ENCODE measurements around the gene SHE. TPM values are rescaled to one million over a fixed set of nuclear protein-coding genes. Genes with fewer than 3 reads are reported as not detected.
A peak's percentile ranks its signal among the peaks of the same experiment; 100 is the strongest.

The SHE gene
- total RNA-seq, 4 donors from 2014 or later: 15.6 to 77.9 (median 25.4) TPM

GRCh38 chr1:154441241-154441888 is 60.8 kb downstream of the SHE start:
- no peak for ATAC-seq (ENCODE audit: low FRiP score)
- DNase-seq (ENCODE audit: low spot score): no peak
- no peak for TF ChIP-seq CTCF (IDR thresholded peaks at IDR 0.05)

- no peak for ATAC-seq (ENCODE audit: low FRiP score)
- no peak for DNase-seq (ENCODE audit: low spot score)
- no peak for TF ChIP-seq CTCF (IDR thresholded peaks at IDR 0.05)
Observed at GRCh38 chr1:154440036-154440804, 62.0 kb downstream of the SHE start.

- TF ChIP-seq CTCF (IDR thresholded peaks at IDR 0.05): no peak
- ATAC-seq (ENCODE audit: low FRiP score) (no peak), DNase-seq (ENCODE audit: low spot score) (no peak)
Observed at GRCh38 chr1:154436433-154436832, 65.8 kb downstream of the SHE start.

- no peak for TF ChIP-seq CTCF (IDR thresholded peaks at IDR 0.05)
- no peak for DNase-seq (ENCODE audit: low spot score)
- no peak for ATAC-seq (ENCODE audit: low FRiP score)
Observed at GRCh38 chr1:154435599-154436200, 66.5 kb downstream of the SHE start.

GRCh38 chr1:154434346-154435085 is 67.7 kb downstream of the SHE start:
- TF ChIP-seq CTCF (IDR thresholded peaks at IDR 0.05): no peak
- ATAC-seq (ENCODE audit: low FRiP score) (peak; percentile 47), DNase-seq (ENCODE audit: low spot score) (no peak)

- no peak for TF ChIP-seq CTCF (IDR thresholded peaks at IDR 0.05)
- ATAC-seq (ENCODE audit: low FRiP score) (no peak), DNase-seq (ENCODE audit: low spot score) (no peak)
Observed at GRCh38 chr1:154433161-154433764, 68.9 kb downstream of the SHE start.

All from omental fat pad (tissue), 4 donors.